H9 (cell line): ENCODE measurements around the gene CFAP100. TPM values are rescaled to one million over a fixed set of nuclear protein-coding genes. Genes with fewer than 3 reads are reported as not detected.

Experiments
- DNase-seq: peaks from one replicate; pipeline ENCODE4 v3.0.0-alpha.2; 2017
- H2AFZ ChIP-seq: one replicate; pipeline ENCODE4 v1.6.1; 2013; ENCODE audit warnings: mild to moderate bottlenecking, low read length, control low read depth, moderate library complexity
- H2AK5ac ChIP-seq: 2 replicates; pipeline ENCODE4 v1.6.1; 2013; ENCODE audit warnings: low read length, control low read depth, mixed read lengths; ENCODE audit not compliant: insufficient read length
- H2BK120ac ChIP-seq: one replicate; pipeline ENCODE4 v1.6.1; 2013; ENCODE audit warnings: low read depth, mild to moderate bottlenecking, low read length, control low read depth, inconsistent platforms; ENCODE audit not compliant: poor library complexity, severe bottlenecking
- H2BK12ac ChIP-seq: 2 replicates; pipeline ENCODE4 v1.6.1; 2013; ENCODE audit warnings: low read length, control low read depth, mixed read lengths, low read depth; ENCODE audit not compliant: insufficient read length
- H2BK15ac ChIP-seq: 2 replicates; pipeline ENCODE4 v1.6.1; 2013; ENCODE audit warnings: low read depth, low read length, control low read depth
- H2BK20ac ChIP-seq: one replicate; pipeline ENCODE4 v1.6.1; 2013; ENCODE audit warnings: low read depth, mild to moderate bottlenecking, low read length, control low read depth, inconsistent platforms; ENCODE audit not compliant: poor library complexity, severe bottlenecking
- H2BK5ac ChIP-seq: 2 replicates; pipeline ENCODE4 v1.6.1; 2013; ENCODE audit warnings: low read length, control low read depth, mixed read lengths; ENCODE audit not compliant: insufficient read length
- H3K14ac ChIP-seq: 2 replicates; pipeline ENCODE4 v1.6.1; 2013; ENCODE audit warnings: low read length, control low read depth; ENCODE audit not compliant: insufficient read depth
- H3K18ac ChIP-seq: 2 replicates; pipeline ENCODE4 v1.6.1; 2013; ENCODE audit warnings: low read depth, mild to moderate bottlenecking, mixed read lengths, low read length, control low read depth; ENCODE audit not compliant: insufficient read length
- H3K23ac ChIP-seq: 2 replicates; pipeline ENCODE4 v1.6.1; 2013; ENCODE audit warnings: low read length, control low read depth, mixed read lengths, low read depth; ENCODE audit not compliant: insufficient read length
- H3K23me2 ChIP-seq: 2 replicates; pipeline ENCODE4 v1.6.1; 2013; ENCODE audit warnings: low read depth, mild to moderate bottlenecking, mixed read lengths, low read length, control low read depth; ENCODE audit not compliant: insufficient read length, poor library complexity, severe bottlenecking
- H3K27ac ChIP-seq: 2 replicates; pipeline ENCODE4 v1.5.1; 2013; ENCODE audit warnings: low read length, control low read depth, mixed read lengths, low read depth; ENCODE audit not compliant: insufficient read length
- H3K27me3 ChIP-seq: 2 replicates; pipeline ENCODE4 v1.6.1; 2013; ENCODE audit warnings: low read length, control low read depth, inconsistent platforms; ENCODE audit not compliant: insufficient read depth
- H3K4ac ChIP-seq: 2 replicates; pipeline ENCODE4 v1.6.1; 2013; ENCODE audit warnings: low read depth, mild to moderate bottlenecking, control low read depth, inconsistent platforms, low read length, moderate library complexity
- H3K4me1 ChIP-seq: 2 replicates; pipeline ENCODE4 v1.6.1; 2013; ENCODE audit warnings: low read length, control low read depth, inconsistent platforms; ENCODE audit not compliant: insufficient read depth
- H3K4me2 ChIP-seq: 2 replicates; pipeline ENCODE4 v1.6.1; 2013; ENCODE audit warnings: low read length, control low read depth, mixed read lengths; ENCODE audit not compliant: insufficient read length, insufficient read depth
- H3K56ac ChIP-seq: 2 replicates; pipeline ENCODE4 v1.6.1; 2013; ENCODE audit warnings: low read depth, mild to moderate bottlenecking, mixed read lengths, low read length, control low read depth; ENCODE audit not compliant: insufficient read length
- H3K79me1 ChIP-seq: 2 replicates; pipeline ENCODE4 v1.6.1; 2013; ENCODE audit warnings: low read depth, mild to moderate bottlenecking, moderate library complexity, low read length, control low read depth, inconsistent platforms; ENCODE audit not compliant: insufficient read depth, poor library complexity, severe bottlenecking
- H3K79me2 ChIP-seq: 2 replicates; pipeline ENCODE4 v1.6.1; 2013; ENCODE audit warnings: low read length, control low read depth, inconsistent platforms; ENCODE audit not compliant: insufficient read depth
- H3K9ac ChIP-seq: 2 replicates; pipeline ENCODE4 v1.6.1; 2013; ENCODE audit warnings: low read length, control low read depth, mixed read lengths; ENCODE audit not compliant: insufficient read length; ENCODE audit errors: extremely low read depth
- H3K9me3 ChIP-seq: one replicate; pipeline ENCODE4 v1.6.1; 2013; ENCODE audit warnings: low read depth, low read length, inconsistent platforms; ENCODE audit not compliant: control insufficient read depth
- H3T11ph ChIP-seq: one replicate; pipeline ENCODE4 v1.6.1; 2013; ENCODE audit warnings: mild to moderate bottlenecking, low read length, control low read depth, inconsistent platforms
- H4K20me1 ChIP-seq: one replicate; pipeline ENCODE4 v1.6.1; 2013; ENCODE audit not compliant: control insufficient read depth, insufficient read length, insufficient read depth
- H4K5ac ChIP-seq: 2 replicates; pipeline ENCODE4 v1.6.1; 2013; ENCODE audit warnings: low read depth, mild to moderate bottlenecking, mixed read lengths, low read length, control low read depth; ENCODE audit not compliant: insufficient read length
- H4K8ac ChIP-seq: replicated peaks from 2 replicates; pipeline ENCODE4 v1.6.1; 2013; ENCODE audit warnings: low read length, control low read depth, mixed read lengths, low read depth; ENCODE audit not compliant: insufficient read length
- H4K91ac ChIP-seq: 2 replicates; pipeline ENCODE4 v1.6.1; 2013; ENCODE audit warnings: low read depth, mild to moderate bottlenecking, moderate library complexity, mixed read lengths, low read length, control low read depth; ENCODE audit not compliant: insufficient read length
- H3K27ac Mint-ChIP-seq, 3 experiments: 2 replicates in 2 of 3; 3 replicates in 1 of 3; pipeline ENCODE4 v1.8.0; 2020 to 2021; ENCODE audit warnings: mixed read lengths in 3 of 3, mild to moderate bottlenecking in 1 of 3, moderate library complexity in 1 of 3
- H3K27me3 Mint-ChIP-seq: 2 replicates; pipeline ENCODE4 v1.8.0; 2021; ENCODE audit warnings: low read depth, mild to moderate bottlenecking, moderate library complexity, mixed read lengths
- H3K36me3 Mint-ChIP-seq, 3 experiments: 2 replicates in 2 of 3; 3 replicates in 1 of 3; pipeline ENCODE4 v1.8.0; 2020 to 2021; ENCODE audit warnings: low read depth in 3 of 3, mixed read lengths in 3 of 3; ENCODE audit not compliant: insufficient read depth in 1 of 3
- H3K4me1 Mint-ChIP-seq, 2 experiments: 2 replicates each; pipeline ENCODE4 v1.8.0; 2020; ENCODE audit warnings: mixed read lengths in 2 of 2
- H3K4me3 Mint-ChIP-seq, 2 experiments: 2 replicates in 1 of 2; 3 replicates in 1 of 2; pipeline ENCODE4 v1.8.0; 2020 to 2021; ENCODE audit warnings: mild to moderate bottlenecking in 2 of 2, mixed read lengths in 2 of 2, moderate library complexity in 1 of 2
- H3K9me3 Mint-ChIP-seq, 2 experiments: 2 replicates in 1 of 2; 3 replicates in 1 of 2; pipeline ENCODE4 v1.8.0; 2020; ENCODE audit warnings: mild to moderate bottlenecking in 2 of 2, mixed read lengths in 2 of 2, moderate library complexity in 1 of 2
- WGBS: extraction: QIAGEN DNeasy Blood & Tissue Kit; methylation state at CpG from one replicate; pipeline ENCODE4 v1.1.7; 2013; ENCODE audit warnings: missing lambda C conversion rate, low lambda C conversion rate, mixed read lengths; ENCODE audit not compliant: insufficient read length; ENCODE audit errors: extremely low coverage; 5-methylcytosine and 5-hydroxymethylcytosine counted together
- total RNA-seq: library from RNA; stranded (reverse); gene quantifications from 2 replicates; pipeline ENCODE4 v1.2.1, GENCODE V29; 2021
- TF ChIP-seq, protein P1 (sequence below): fragments of 200-600 bp; sonication (generic); conservative IDR thresholded peaks from 3 replicates; pipeline ENCODE4 v1.8.0; 2021; ENCODE audit warnings: antibody characterized with exemption, mild to moderate bottlenecking

Gene CFAP100
- total RNA-seq, 1 experiment from 2014 or later = 0.44 TPM

DNA sequence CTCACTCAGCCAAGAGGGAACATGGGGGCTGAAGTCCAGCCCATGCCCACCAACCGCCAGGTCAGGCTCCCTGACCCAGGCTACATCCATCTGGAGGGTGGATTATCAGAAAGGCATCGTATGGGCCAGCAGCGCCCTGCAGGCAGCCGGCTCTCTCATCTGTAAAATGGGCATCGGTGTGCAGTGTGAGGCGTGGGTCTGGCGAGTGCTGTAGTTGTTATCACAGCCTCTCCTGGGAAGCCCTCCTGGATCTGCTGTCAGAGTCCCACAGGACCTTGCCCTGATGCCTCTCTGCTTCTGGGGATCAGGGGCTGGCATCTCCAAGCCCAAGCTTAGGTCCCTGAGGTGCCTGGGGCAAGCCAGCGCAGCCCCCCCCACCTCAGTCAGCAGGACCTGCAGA, 27.4 kb downstream of the CFAP100 start:
- H3K18ac ChIP-seq = no peak overlapping the region
- no peak overlapping the region for H3K4me3 Mint-ChIP-seq
- no peak overlapping the region for H3K4me2 ChIP-seq
- H3K27me3 Mint-ChIP-seq = peaks cover 5% of the 10 kb centered on the region
- no peak overlapping the region for H3K27ac ChIP-seq
- H3K27me3 ChIP-seq = no peaks in the 10 kb centered on the region
- no peak overlapping the region for H3K23ac ChIP-seq
- H3K79me2 ChIP-seq = no peaks in the 10 kb centered on the region
- H3K4me1 Mint-ChIP-seq = peaks cover 13 to 15% of the 10 kb centered on the region in 2 experiments
- no peak overlapping the region for H4K91ac ChIP-seq
- H2BK12ac ChIP-seq = no peak overlapping the region
- H3K56ac ChIP-seq = no peak overlapping the region
- H3K36me3 Mint-ChIP-seq = peaks cover 4 to 10% (median 8%) of the 10 kb centered on the region in 3 experiments
- H2BK20ac ChIP-seq = no peak overlapping the region
- peaks cover 5% of the 10 kb centered on the region; the same call in 1 of the 2 replicates for H3K4me1 ChIP-seq
- H3K23me2 ChIP-seq = no peaks in the 10 kb centered on the region
- H2AK5ac ChIP-seq = no peak overlapping the region
- no peak overlapping the region for H3K4ac ChIP-seq
- no peak overlapping the region for H4K8ac ChIP-seq
- TF ChIP-seq, protein P1, sequence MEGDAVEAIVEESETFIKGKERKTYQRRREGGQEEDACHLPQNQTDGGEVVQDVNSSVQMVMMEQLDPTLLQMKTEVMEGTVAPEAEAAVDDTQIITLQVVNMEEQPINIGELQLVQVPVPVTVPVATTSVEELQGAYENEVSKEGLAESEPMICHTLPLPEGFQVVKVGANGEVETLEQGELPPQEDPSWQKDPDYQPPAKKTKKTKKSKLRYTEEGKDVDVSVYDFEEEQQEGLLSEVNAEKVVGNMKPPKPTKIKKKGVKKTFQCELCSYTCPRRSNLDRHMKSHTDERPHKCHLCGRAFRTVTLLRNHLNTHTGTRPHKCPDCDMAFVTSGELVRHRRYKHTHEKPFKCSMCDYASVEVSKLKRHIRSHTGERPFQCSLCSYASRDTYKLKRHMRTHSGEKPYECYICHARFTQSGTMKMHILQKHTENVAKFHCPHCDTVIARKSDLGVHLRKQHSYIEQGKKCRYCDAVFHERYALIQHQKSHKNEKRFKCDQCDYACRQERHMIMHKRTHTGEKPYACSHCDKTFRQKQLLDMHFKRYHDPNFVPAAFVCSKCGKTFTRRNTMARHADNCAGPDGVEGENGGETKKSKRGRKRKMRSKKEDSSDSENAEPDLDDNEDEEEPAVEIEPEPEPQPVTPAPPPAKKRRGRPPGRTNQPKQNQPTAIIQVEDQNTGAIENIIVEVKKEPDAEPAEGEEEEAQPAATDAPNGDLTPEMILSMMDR = no peak
- no peak overlapping the region for H3K27ac Mint-ChIP-seq
- H3K9me3 Mint-ChIP-seq = peaks cover 13 to 15% of the 10 kb centered on the region in 2 experiments
- DNase-seq = no peak
- no peak overlapping the region for H3T11ph ChIP-seq
- H2BK120ac ChIP-seq = no peak overlapping the region
- H3K9me3 ChIP-seq = peaks cover 3% of the 10 kb centered on the region
- H3K9ac ChIP-seq = no peak overlapping the region
- H2BK5ac ChIP-seq = no peak overlapping the region
- H2AFZ ChIP-seq = no peak overlapping the region
- no peak overlapping the region for H3K14ac ChIP-seq
- H3K79me1 ChIP-seq = no peaks in the 10 kb centered on the region
- peaks cover 3% of the 10 kb centered on the region for H4K20me1 ChIP-seq
- H4K5ac ChIP-seq = no peak overlapping the region
- H2BK15ac ChIP-seq = no peak overlapping the region
- no CpG with 5 or more reads among the region's 8 CpGs for WGBS
